GM13976 (cell line): ENCODE data around the gene DHCR24.

ENCODE experiments used
- DNase-seq: peaks from one replicate; pipeline ENCODE4 v3.0.0; 2012; ENCODE audit warnings: low spot score
- in situ Hi-C: fragments of 300-500 bp; cut with MboI; formaldehyde crosslinking; loops from one replicate; pipeline ENCODE4 v1.12.0; 2022; ENCODE audit warnings: low sequenced_read_pairs, mixed read lengths, inconsistent platforms; ENCODE audit not compliant: unreplicated experiment
- TF ChIP-seq, protein P1 (sequence below): IDR thresholded peaks from 2 replicates; pipeline ENCODE4 v1.5.1; 2012; ENCODE audit warnings: borderline replicate concordance, mild to moderate bottlenecking; ENCODE audit not compliant: insufficient read depth; ENCODE audit errors: extremely low read depth, missing control alignments, control extremely low read depth

DHCR24 gene

DNA sequence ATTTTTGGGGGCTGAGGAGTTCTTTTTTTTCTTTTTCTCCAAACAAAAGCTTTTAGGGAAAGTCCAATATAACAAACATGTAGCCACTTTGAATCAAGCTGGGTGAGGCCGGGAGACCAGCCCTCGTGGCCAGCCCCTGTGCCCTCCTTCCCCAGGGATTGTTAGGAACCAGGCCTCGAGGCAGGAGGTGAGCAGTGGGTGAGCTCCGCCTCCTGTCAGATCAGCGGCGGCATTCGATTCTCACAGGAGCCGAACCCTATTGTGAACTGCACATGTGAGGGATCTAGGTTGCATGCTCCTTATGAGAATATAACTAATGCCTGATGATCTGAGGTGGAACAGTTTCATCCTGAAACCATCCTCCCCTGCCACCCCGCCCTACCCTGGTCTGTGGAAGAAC, 44.0 kb downstream of the DHCR24 start:
- no peak for DNase-seq
- TF ChIP-seq, protein P1, sequence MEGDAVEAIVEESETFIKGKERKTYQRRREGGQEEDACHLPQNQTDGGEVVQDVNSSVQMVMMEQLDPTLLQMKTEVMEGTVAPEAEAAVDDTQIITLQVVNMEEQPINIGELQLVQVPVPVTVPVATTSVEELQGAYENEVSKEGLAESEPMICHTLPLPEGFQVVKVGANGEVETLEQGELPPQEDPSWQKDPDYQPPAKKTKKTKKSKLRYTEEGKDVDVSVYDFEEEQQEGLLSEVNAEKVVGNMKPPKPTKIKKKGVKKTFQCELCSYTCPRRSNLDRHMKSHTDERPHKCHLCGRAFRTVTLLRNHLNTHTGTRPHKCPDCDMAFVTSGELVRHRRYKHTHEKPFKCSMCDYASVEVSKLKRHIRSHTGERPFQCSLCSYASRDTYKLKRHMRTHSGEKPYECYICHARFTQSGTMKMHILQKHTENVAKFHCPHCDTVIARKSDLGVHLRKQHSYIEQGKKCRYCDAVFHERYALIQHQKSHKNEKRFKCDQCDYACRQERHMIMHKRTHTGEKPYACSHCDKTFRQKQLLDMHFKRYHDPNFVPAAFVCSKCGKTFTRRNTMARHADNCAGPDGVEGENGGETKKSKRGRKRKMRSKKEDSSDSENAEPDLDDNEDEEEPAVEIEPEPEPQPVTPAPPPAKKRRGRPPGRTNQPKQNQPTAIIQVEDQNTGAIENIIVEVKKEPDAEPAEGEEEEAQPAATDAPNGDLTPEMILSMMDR = no peak
- in situ Hi-C loops = no loop called here

DNA sequence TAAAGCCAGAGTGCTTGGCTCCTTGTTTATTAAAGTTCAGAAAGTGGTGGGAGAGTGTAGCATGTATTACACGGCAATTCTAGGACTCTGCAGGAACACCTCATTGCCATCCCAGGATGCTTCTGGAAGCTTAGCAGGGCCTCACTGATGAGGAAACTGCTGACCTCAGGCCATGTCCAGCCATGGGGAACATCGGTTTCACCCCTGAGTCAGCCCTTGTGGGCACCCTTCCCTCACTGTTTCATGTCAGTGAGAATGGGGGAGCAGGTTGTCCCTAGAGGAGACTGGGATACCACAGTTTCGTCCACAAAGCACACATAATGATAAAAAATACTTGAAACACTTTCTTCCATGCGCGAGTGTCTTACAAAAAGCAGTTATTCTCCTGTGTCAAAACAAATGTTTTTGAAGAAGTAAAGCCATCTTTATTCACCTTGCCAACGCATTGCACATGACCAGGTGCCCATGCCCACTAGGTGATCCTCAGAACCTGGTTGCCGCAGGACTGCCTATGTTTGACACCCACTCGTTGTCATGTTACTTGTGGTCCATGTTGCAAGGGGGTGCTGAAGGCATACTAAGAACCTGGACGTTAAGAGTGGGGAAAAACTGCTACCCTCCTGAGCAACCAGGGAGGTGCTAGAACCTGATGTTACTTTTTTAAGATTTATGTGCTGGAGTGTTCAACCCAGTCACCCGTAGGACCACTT, 44.6 kb downstream of the DHCR24 start:
- in situ Hi-C loops = no loop called here
- DNase-seq = no peak
- TF ChIP-seq, protein P1 = no peak

DNA sequence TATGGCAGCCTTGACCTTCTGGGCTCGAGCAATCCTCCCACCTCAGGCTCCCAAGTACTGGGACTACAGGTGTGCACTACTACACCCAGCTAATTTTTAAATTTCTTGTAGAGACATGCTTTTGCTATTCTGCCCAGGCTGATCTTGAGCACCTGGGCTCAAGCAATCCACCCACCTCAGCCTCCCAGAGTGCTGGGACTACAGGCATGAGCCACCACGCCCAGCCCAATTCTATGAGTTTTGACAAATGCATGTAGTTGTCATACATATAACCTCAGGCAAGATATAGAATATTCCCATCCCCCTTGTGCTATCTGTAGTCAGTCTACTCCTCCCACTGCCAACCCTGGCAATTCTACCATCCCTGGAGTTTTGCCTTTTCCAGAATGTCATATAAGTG, 47.2 kb downstream of the DHCR24 start:
- in situ Hi-C loops = no loop called here
- DNase-seq = no peak
- TF ChIP-seq, protein P1 = no peak

DNA sequence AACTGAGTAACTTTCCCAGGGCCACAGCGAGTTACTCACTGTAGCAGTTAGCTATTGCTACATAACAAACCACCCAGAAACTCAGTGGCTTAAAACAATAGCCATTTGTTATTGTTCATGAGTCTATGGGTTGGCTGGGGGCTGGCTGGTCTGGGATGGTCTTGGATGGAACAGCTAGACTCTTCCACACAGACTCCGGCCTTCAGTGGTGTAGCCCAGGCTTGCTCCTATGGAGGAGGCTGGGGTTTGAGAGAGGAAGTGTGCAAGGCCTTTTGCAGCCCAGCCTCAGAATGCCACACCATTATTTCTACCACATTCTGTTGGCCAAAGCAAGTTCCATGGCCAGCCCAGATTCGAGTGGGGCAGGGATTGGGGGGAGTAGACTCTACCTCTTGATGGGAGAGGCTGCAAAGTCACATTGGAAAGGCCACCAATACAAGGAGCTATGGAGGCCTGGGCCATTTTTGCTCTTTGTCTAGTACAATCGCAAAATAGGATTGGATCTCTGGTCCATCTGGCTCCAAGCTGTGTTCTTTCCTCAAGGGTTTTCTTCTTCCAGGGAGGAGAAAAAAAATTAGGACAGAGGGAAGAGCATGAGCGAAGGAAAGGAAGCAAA, 48.3 kb downstream of the DHCR24 start:
- TF ChIP-seq, protein P1 = no peak
- in situ Hi-C loops = no loop called here
- no peak for DNase-seq

DNA sequence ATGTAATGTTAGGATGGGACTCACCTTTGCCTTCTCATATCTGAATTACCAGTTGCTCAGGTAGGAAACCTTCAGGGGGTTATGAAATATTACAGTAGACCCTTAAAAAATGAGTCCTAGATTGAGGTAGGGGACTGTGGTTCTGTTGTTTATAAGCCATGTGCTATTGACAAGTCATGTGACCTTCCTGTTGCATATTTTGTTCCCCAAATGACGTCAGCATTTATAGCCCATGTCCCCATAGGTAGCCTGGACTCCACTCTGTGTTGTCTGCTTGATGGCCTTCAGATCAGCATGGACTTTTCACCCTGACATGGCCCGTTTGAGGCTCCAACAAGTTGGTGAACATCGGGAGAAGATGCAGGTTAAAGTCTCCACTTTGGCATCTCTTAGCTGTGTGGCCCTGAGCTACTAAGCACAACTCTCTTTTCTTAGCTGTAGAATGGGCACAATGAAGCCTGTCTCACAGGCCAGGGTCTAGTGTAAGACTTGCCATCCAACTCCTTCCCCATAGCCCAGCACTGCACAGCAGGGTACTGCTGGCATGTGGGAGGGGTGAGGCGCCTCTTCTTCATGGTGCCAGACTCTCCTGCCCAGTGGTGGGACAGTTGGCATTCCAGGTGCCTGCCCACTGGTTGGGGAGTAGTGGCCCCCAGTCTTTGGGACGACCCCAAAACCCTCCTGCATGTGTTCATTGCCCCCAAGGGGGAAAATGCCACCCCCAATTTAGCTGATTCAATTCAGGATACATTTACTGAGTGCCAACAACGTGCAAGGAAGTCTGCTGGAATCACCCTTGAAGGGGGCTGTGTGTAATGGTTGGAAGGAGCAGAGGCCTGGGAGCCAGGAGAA, 49.8 kb downstream of the DHCR24 start:
- in situ Hi-C loops = no loop called here
- DNase-seq = no peak
- TF ChIP-seq, protein P1 = no peak

DNA sequence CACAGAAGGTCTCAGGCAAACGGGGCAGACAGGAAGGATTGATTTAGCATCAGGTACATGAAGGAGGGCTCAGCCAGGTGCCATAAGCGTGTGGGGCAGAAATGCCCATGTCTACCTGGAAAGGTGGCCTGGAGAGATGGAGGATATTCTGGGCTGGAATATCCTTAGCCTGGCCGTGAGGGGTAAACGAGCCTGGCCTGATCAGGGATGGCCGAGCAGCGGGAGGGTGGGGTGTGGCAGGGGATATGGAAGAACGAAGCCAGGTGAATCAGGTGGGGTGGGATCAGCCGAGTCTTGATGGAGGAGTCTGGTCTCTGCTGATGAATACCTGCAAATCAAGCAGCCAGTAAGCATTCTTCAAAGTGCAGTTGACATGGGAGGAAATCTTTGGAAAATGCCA, 50.4 kb downstream of the DHCR24 start:
- in situ Hi-C loops = no loop called here
- DNase-seq = no peak
- TF ChIP-seq, protein P1 = no peak
